Stomach smooth muscle (tissue), 2 donors: ENCODE data around the gene HIGD1B.
"Not testable (repeated sequence)": the region's sequence is repeated elsewhere in the genome, so short reads cannot be mapped to it uniquely, and the experiment has no call there.

ENCODE experiments used
- H3K27ac ChIP-seq: one replicate; pipeline ENCODE4 v1.7.0; 2013; ENCODE audit warnings: mild to moderate bottlenecking, low read length, inconsistent platforms
- H3K27me3 ChIP-seq, 2 donors: one replicate each; pipeline ENCODE4 v1.7.0; 2013; ENCODE audit warnings: low read length in 2 of 2; ENCODE audit not compliant: insufficient read depth in 2 of 2, control insufficient read depth in 1 of 2
- H3K36me3 ChIP-seq, 2 donors: one replicate each; pipeline ENCODE4 v1.7.0; 2013; ENCODE audit warnings: low read length in 2 of 2; ENCODE audit not compliant: control insufficient read depth in 2 of 2, insufficient read depth in 2 of 2
- H3K4me1 ChIP-seq: one replicate; pipeline ENCODE4 v1.7.0; 2013; ENCODE audit warnings: low read length; ENCODE audit not compliant: control insufficient read depth, insufficient read depth
- H3K4me3 ChIP-seq, 2 donors: one replicate each; pipeline ENCODE4 v1.7.0; 2013; ENCODE audit warnings: low read length in 2 of 2
- H3K9ac ChIP-seq, 2 donors: one replicate each; pipeline ENCODE4 v1.7.0; 2013; ENCODE audit warnings: low read length in 2 of 2, mild to moderate bottlenecking in 1 of 2
- H3K9me3 ChIP-seq, 2 donors: one replicate each; pipeline ENCODE4 v1.7.0; 2013; ENCODE audit warnings: low read length in 2 of 2; ENCODE audit not compliant: control insufficient read depth in 2 of 2
- donor health status: healthy.
- donor health status: Pancreatic carcinoma.

The HIGD1B gene

GRCh38 chr17:44847586-44847985 lies at the start of gene HIGD1B:
HIGD1B (plus strand) TSS chr17:44847883; CDS start chr17:44848153, 270 bp downstream.
- H3K27me3 ChIP-seq, result no peaks in the 10 kb centered on the region
- H3K27ac ChIP-seq, result no peak within 1 kb of the TSS
- H3K4me3 ChIP-seq, result no peak within 1 kb of the TSS
- H3K9ac ChIP-seq, result no peak within 1 kb of the TSS
- H3K36me3 ChIP-seq, result peaks cover 18 to 22% of the 10 kb centered on the region in 2 donors
- H3K4me1 ChIP-seq, result peaks cover 17% of the 10 kb centered on the region
- no peaks in the 10 kb centered on the region for H3K9me3 ChIP-seq

- H3K27ac ChIP-seq, result peak overlapping the region; percentile 72
- peaks cover 62% of the 10 kb centered on the region for H3K4me1 ChIP-seq
- peak overlapping the region in 1 of 2 donors; percentile 34 for H3K4me3 ChIP-seq
- H3K27me3 ChIP-seq, result no peaks in the 10 kb centered on the region
- H3K9ac ChIP-seq, result peak overlapping the region in 1 of 2 donors; percentile 74
- H3K9me3 ChIP-seq, result no peaks in the 10 kb centered on the region
- peaks cover 2 to 8% of the 10 kb centered on the region in 2 donors for H3K36me3 ChIP-seq
Observed at GRCh38 chr17:44798356-44798755, 49.3 kb upstream of the HIGD1B start.

GRCh38 chr17:44801880-44802279 lies 45.8 kb upstream of the HIGD1B start:
- Histone ChIP-seq H3K36me3 (peaks cover 3 to 12% of the 10 kb centered on the region in 2 donors), H3K4me3 (no peak overlapping the region), H3K9ac (peak overlapping the region; percentile 1 to 42), H3K27ac (peak overlapping the region; percentile 93), H3K4me1 (peaks cover 69% of the 10 kb centered on the region), H3K27me3 (no peaks in the 10 kb centered on the region), H3K9me3 (no peaks in the 10 kb centered on the region)

- Histone ChIP-seq H3K9ac (peak overlapping the region; percentile 21 to 51), H3K9me3 (no peaks in the 10 kb centered on the region), H3K4me1 (peaks cover 69% of the 10 kb centered on the region), H3K4me3 (peak overlapping the region; percentile 44 to 58), H3K27me3 (no peaks in the 10 kb centered on the region), H3K27ac (peak overlapping the region; percentile 93), H3K36me3 (peaks cover 3 to 10% of the 10 kb centered on the region in 2 donors)
Observed at GRCh38 chr17:44804302-44805089, 43.2 kb upstream of the HIGD1B start.

GRCh38 chr17:44807093-44807816 lies 40.4 kb upstream of the HIGD1B start:
- peaks cover 3 to 4% of the 10 kb centered on the region in 2 donors for H3K36me3 ChIP-seq
- no peaks in the 10 kb centered on the region for H3K9me3 ChIP-seq
- no peaks in the 10 kb centered on the region for H3K27me3 ChIP-seq
- H3K27ac ChIP-seq, result peak overlapping the region; percentile 93
- no peak overlapping the region for H3K4me3 ChIP-seq
- peak overlapping the region in 1 of 2 donors; percentile 5 for H3K9ac ChIP-seq
- peaks cover 65% of the 10 kb centered on the region for H3K4me1 ChIP-seq

- peaks cover 61% of the 10 kb centered on the region for H3K4me1 ChIP-seq
- peak overlapping the region; percentile 38 for H3K27ac ChIP-seq
- H3K9me3 ChIP-seq, result no peaks in the 10 kb centered on the region
- peak overlapping the region in 1 of 2 donors; percentile 5 for H3K9ac ChIP-seq
- no peak overlapping the region for H3K4me3 ChIP-seq
- H3K36me3 ChIP-seq, result peaks cover 3 to 4% of the 10 kb centered on the region in 2 donors
- H3K27me3 ChIP-seq, result no peaks in the 10 kb centered on the region
Observed at GRCh38 chr17:44807817-44808155, 39.9 kb upstream of the HIGD1B start.

- Histone ChIP-seq H3K27ac (peak overlapping the region; percentile 38), H3K36me3 (peaks cover 3 to 4% of the 10 kb centered on the region in 2 donors), H3K27me3 (no peaks in the 10 kb centered on the region), H3K4me3 (no peak overlapping the region), H3K9me3 (no peaks in the 10 kb centered on the region), H3K9ac (no peak overlapping the region), H3K4me1 (peaks cover 57% of the 10 kb centered on the region)
Observed at GRCh38 chr17:44808156-44808555, 39.5 kb upstream of the HIGD1B start.

- H3K27ac ChIP-seq, result peak overlapping the region; percentile 31
- H3K4me1 ChIP-seq, result peaks cover 50% of the 10 kb centered on the region
- not testable (repeated sequence) for H3K9ac ChIP-seq, H3K36me3 ChIP-seq, H3K4me3 ChIP-seq, H3K27me3 ChIP-seq, H3K9me3 ChIP-seq
Observed at GRCh38 chr17:44808656-44809388, 38.9 kb upstream of the HIGD1B start.

GRCh38 chr17:44812263-44812662 lies 35.4 kb upstream of the HIGD1B start:
- Histone ChIP-seq H3K27me3 (no peaks in the 10 kb centered on the region), H3K9me3 (no peaks in the 10 kb centered on the region), H3K9ac (no peak overlapping the region), H3K4me1 (peaks cover 24% of the 10 kb centered on the region), H3K36me3 (no peaks in the 10 kb centered on the region), H3K27ac (peak overlapping the region; percentile 3), H3K4me3 (no peak overlapping the region)

- not testable (repeated sequence) for H3K4me3 ChIP-seq, H3K27me3 ChIP-seq, H3K27ac ChIP-seq, H3K9ac ChIP-seq, H3K36me3 ChIP-seq, H3K9me3 ChIP-seq
- peaks cover 16% of the 10 kb centered on the region for H3K4me1 ChIP-seq
Observed at GRCh38 chr17:44818508-44818907, 29.2 kb upstream of the HIGD1B start.
